NCI-H187 treated with DMSO at 0.1 percent for 48 hours (cell line): ENCODE measurements around the gene TKT.

Experiments used
- DNase-seq: peaks from one replicate; lab custom pipeline; 2025; lab: John Stamatoyannopoulos, UW

The TKT gene

DNA sequence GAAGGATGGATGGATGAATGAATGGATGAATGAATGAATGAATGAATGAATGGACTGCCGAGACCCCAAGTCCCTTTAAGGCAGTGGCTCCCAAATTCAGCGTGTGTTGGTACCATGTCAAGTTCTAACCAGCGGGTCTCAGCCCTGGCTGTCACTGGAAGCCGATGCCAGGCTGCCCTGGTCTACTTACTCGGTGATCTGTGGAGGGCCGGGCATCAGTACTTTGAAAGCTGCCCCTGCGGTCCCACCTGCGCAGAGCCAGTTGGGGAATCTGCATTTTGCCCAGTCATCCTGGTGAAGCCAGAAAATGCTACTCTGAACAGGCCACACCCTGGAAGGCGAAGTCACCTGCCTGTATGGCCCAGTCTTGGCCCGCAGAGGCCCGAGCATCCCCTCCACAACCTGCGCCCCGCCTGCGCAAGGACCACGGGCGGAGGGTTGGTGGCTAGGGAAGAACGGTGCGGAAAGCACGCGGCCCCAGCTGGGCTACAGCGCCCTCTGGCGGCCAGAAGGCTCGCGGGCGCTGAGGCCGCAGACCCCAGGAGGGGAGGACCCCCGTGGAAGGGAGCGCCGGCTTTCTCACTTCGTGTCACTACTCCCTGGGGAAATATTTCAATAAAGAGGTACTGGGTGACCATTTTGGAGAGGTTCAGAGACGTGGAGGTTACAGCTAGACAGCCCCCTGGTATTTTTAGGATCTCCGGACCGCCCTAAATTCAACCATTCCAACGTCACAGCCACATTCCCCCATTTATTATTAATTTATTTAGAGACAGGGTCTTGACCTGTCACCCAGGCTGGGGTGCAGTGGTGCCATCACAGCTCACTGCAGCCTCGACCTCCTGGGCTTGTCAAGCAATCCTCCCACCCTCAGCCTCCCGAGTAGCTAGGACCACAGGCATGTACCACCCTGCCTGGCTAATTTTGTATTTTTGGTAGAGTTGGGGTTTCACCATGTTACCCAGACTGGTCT is 59.9 kb downstream of the TKT start:
- no peak for DNase-seq

DNA sequence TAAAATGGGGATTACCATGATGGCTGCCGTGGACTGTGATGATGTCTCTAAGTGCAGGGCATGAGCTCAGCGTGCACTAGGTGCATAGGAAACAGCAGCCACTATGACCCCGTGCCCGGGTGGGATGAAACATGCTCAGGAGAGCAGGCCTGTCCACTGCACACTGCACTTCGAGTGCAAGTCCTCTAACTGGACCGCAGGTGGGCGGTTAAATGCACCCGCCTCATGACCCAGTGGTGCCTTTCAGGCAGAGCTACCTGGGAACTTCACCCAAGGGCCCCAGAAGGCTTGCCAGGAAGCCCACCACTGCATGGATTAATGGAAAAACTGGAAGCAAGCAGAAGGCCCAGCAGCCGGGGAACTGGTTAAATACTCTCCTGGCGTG is 60.8 kb downstream of the TKT start:
- no peak for DNase-seq

DNA sequence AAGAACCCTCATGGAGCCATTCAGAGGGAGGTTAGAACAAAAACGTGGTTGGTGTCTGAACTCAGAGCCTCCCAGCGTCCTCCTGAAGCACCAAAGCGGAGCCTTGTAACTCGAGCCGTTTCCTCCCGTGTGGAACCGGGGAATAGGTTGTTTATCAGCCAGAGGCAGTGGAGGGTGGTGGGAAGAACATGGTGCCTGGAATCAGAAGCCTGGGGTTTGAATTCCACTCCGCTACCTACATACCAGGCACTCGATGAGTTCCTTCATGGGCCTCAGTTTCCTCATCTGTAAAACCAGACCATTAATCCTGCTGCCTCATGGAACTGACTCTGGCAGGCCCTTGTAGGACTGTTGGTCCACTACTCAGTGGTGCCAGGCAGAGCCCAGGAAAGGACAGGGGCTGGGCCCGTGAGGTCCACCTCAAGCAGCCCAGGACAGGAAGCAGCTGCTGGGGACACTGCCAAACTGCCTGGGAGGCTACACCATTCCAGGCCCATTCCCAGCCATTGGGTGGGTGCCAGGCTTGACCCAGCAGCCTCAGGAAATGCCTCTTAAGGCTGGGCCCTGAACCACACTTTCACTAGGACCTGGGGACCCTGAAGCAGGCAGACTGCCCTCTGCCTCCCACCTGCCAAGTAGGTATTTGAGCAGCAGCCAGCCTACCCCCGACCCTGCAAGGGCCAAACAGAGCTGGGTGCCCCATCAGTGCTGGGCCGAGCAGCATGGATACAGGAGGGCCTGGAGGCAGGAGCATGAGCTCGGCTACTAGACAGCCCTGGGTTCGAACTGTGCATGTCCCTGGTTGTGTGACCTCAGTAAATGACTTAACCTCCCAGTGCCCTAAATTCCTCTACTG is 61.4 kb downstream of the TKT start:
- DNase-seq, result peak; percentile 4

DNA sequence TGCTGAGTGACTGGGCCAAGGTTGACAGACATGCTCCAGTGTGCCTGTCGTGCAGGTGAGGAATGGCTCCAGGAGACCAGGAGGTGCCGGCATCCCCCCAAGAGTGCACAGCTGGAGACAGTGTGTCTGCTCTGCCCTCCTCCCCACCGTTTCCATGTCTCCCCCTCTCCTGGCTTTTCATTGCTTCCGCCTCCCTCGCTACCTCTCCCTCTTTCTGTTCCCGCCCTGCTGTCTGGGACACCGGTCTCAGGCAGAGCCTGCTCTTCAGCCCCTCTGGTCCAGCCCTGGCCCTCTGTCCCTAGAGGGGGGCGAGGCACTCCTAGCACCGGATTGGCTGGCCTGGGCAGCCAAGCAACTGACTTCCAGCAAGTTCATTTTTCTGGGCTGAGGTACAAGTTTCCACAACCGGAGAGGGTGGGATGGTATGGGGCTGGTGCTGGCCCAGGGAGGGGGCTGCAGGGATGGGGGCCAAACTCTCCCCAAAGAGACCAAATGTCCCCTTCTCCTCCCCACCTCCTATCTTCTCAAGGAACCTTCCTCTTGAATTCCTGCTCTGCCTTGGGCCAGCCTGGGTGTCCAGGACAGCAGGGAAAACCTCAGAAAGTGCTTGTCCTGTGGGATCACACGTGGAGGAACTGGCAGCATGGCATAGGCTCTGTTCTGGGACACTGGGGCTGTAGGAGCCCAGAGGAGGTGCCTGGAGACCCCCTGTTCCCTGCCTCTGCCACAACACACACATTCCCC is 62.2 kb downstream of the TKT start:
- no peak for DNase-seq

DNA sequence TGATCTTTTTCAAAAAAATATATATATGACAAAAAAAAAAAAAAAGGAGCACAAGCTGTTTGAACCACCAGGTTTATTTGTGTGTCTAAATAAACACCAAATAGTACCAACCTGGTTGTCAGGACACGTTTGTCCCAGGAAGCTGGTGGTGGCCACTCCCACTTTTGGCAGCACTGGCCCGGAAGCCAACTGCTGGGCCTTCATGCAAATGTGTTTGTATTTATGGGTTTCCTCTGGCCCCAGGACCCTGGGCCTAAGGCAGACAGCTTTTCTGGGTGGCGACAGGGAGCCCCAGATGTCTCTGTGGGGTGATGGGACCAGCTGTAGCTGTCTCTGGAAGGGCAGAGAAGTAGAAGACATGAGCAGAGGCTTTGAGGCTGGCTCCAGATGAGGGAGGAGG is 63.2 kb downstream of the TKT start:
- DNase-seq, result no peak

DNA sequence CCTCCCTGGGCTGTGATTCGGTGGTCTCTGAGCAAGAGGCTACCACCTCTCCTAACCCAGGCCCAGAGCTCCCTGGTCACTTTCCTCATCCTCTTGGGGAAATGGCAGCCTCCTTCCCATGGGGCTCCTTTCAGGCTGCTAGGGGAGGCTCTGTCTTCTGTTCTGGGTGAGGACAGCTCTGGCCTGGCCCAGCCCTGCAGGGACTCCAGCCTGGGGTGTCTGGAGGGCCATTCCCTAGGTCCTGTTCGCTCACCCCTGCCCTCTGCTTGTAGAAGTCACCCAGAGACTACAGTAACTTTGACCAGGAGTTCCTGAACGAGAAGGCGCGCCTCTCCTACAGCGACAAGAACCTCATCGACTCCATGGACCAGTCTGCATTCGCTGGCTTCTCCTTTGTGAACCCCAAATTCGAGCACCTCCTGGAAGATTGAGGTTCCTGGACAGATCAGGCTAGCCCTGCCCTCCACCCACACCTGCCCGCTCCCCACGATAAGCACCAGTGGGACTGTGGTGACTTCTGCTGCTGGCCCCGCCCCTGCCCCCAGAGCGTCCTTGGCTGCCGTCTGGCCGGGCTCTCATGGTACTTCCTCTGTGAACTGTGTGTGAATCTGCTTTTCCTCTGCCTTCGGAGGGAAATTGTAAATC is 63.9 kb downstream of the TKT start:
- no peak for DNase-seq

DNA sequence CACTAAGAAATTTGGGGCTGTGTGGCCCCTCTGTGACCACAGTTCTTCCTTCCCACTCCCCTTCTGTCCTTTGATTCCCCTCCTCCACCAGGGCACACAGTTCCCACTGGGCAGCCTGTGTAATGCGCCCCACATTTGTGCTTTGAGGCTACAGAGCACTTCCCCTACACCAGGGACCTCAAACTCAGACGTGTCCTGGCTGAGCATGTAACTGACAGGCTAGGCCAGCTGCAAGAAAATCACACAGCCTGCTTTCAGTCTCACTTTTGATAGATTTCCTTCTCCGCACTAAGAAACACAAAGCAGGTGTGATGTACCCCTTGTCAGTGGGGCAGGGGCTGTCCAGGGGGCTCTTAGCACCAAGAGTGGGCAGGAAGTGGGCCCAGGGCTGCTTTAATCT is 65.2 kb downstream of the TKT start:
- no peak for DNase-seq

DNA sequence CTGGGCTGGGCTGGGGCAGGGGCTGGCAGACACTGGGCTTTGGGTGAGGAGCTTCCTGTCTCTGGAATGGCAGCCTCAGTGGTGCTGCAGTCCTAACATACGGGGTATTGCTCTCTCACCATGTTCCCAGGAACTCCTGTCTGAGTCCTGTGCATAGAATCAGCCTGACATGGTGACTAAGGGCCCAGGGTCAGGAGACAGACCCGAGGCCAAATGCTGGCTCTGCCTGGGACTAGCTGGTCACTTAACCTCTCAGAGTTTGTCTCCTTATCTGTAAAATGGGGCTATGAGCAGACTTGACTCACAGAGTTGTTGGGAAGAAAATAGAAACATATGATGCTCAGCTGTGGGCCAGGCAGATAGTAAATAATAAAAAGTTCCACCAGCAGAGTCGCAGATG is 66.5 kb downstream of the TKT start:
- DNase-seq, result no peak

DNA sequence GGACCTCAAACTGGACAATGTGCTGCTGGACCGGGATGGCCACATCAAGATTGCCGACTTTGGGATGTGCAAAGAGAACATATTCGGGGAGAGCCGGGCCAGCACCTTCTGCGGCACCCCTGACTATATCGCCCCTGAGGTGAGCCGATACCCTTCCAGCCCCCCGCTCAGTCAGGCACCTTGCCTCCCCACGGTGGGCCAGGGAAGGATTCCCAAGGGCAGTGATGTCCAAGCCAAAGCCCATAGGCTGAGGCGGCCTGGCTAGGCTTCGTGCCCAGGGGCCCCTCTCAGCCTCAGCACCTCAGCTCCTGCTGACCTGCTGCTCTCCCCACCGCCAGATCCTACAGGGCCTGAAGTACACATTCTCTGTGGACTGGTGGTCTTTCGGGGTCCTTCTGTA is 67.1 kb downstream of the TKT start:
- DNase-seq, result no peak

DNA sequence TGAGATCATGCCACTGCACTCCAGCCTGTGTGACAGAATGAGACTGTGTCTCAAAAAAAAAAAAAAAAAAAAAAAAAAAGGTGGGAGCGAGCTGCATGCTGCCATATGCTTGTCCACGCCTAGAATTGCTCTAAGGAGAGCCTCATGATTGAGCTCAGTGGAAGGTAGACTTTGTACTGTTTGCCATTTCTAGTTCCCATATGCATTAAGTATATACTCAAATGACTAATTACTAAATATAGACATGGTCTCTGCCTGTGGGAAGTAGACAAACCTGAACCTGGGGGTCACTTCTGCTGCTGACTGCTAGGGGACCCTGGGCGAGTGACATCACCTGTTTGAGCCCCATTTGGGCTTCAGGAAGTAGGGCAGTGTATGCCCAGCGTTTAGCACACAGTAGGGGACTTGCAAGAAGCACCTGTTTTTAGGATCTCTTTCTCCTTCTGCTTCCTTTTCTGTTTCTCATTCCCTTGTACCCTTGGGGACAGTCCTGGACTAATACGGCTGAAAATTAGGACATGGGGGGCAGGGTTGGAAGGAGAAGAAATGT is 67.6 kb downstream of the TKT start:
- DNase-seq, result no peak

DNA sequence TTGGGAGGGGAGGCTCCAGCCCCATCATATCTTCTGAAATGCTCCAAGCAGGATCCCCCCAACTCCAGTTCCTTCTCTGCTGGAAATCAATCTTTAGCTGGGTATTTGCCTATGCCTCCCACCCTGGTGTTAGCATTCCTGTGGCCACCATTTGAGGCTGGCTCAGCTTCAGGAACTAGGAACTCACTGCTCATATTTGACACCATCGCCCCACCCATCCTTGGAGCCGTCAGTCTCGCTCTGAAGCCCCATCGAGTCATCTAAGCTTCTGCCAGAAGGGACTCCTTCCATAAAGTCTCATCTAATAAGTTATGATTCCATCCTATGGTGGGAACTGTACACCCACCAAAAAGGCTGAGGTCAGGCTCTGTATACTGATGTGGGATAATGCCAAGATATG is 68.4 kb downstream of the TKT start:
- no peak for DNase-seq

DNA sequence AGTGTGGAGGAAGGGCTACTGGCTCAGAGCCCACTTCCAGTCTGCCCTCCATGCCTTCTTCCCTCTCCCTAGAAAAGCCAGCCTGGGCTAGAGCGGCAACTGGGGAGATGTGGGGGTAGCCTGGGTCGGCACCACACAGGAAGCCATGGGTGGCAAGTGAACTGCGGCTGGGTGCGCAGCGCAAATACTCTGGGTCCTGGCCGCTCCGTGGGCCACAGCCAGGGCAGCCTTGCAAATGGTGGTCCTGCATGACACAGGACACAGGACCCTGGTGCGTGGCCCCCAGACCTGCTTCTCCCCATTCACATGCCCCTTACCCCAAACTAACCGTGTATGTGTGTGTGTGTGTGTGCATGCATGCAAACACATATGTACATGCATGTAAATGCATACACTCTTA is 69.1 kb downstream of the TKT start:
- no peak for DNase-seq

DNA sequence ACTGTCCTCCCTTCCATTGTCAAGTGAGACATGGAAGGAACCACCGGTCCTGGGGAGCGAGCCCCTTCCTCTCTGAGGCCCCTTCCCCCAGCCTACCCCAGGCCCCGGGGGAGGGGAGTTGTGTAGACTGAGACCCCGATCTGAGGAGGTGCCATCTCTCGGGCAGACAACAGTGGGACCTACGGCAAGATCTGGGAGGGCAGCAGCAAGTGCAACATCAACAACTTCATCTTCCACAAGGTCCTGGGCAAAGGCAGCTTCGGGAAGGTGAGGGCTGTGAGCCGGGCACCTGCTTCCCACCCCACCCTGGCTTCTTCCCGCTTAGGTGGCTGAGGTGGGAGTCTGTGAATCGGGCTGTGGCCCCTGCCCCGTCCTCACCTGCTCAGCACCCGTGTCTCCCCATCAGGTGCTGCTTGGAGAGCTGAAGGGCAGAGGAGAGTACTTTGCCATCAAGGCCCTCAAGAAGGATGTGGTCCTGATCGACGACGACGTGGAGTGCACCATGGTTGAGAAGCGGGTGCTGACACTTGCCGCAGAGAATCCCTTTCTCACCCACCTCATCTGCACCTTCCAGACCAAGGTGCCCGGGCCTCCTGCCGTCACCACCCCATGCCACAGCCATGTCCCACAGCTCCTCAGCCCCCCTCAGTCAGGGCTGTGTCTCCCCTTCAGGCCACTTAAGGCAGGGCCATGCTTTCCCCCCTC is 69.9 kb downstream of the TKT start:
- DNase-seq, result no peak

DNA sequence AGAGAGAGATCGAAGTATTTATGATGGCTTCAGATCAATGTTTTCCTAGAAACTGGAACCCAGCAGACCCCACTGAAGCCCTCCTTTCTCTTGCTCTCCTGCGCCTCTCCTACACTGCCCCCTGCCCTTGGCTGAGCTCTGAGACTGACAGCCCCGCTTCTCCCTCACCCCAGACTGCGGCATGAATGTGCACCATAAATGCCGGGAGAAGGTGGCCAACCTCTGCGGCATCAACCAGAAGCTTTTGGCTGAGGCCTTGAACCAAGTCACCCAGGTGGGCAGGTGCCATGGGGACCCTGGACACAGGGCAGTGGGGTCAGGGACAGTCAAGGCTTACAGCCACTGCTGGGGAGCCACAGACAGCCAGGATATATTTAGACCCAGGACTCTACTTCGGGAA is 71.1 kb downstream of the TKT start:
- no peak for DNase-seq

DNA sequence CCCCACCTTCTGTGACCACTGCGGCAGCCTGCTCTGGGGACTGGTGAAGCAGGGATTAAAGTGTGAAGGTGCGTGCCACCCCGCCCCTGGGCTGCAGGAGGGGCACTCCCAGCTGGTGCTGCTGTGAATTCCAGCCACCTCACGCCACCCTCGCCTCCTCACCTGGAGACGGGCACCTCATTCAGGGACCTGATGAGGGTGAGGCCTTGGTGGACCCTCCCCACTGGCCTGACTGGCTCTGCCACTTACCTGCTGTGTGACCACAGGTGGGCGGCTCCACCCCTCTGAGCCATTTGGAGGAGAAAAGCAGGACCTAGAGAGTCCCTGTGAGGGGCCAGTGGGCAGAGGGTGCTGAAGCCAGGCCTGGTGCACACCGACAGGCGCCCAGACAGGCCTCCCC is 72.3 kb downstream of the TKT start:
- no peak for DNase-seq

DNA sequence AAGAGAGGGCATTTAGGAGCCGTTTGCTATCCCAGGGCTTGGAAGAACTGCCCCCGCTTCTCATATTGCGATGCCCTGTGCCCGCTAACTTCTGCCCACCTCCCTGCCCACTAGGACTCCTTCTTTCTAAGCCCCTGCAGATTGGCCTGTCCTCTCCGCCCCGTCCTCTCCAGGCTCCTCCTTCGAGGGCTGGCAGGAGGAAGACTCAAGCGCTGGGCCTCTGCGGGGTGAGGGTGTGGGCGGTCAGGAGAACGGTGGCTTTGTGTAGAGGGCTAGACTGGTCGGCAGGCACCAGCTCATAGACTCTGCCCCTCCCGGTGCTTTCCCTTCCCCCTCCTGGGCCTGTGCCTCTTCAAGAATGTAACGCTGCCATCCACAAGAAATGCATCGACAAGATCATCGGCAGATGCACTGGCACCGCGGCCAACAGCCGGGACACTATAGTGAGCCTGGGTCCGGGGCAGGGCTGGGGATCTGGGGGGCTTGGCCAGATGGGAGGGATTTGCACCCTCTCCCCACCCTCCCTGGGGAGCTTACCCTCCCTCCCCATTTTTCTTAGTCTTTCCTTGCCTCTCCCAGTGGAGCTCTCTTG is 73.0 kb downstream of the TKT start:
- DNase-seq, result no peak

DNA sequence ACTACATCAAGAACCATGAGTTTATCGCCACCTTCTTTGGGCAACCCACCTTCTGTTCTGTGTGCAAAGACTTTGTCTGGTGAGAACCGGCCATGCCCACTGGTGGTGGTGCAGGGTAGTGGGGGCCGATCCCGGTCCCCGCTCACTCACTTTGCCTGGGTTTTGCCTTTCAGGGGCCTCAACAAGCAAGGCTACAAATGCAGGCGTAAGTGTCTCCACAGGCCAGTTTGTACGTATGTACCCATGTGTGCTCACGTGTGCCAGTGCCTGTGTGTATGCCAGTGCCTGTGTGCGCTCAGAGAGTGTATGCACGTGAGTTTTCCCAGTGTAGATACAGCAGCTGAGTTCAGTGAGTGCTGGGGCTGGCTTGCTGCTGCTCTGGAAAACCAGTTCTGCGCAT is 74.3 kb downstream of the TKT start:
- DNase-seq, result no peak

DNA sequence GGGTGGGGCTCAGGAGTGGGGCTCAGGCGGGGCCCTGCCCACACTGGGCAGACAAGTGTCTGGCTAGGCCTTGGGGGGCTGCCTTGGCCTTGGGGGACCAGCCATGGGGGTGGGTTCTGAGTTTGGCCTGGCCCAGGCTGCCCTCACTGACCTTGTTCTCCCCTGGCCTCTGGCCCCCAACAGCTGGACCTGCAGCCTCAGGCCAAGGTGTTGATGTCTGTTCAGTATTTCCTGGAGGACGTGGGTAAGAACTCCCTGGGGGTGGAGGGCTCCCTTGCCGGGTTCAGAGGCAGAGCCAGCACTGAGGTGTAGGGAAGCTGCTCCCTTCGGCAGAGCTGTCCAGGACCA is 74.8 kb downstream of the TKT start:
- DNase-seq, result no peak

DNA sequence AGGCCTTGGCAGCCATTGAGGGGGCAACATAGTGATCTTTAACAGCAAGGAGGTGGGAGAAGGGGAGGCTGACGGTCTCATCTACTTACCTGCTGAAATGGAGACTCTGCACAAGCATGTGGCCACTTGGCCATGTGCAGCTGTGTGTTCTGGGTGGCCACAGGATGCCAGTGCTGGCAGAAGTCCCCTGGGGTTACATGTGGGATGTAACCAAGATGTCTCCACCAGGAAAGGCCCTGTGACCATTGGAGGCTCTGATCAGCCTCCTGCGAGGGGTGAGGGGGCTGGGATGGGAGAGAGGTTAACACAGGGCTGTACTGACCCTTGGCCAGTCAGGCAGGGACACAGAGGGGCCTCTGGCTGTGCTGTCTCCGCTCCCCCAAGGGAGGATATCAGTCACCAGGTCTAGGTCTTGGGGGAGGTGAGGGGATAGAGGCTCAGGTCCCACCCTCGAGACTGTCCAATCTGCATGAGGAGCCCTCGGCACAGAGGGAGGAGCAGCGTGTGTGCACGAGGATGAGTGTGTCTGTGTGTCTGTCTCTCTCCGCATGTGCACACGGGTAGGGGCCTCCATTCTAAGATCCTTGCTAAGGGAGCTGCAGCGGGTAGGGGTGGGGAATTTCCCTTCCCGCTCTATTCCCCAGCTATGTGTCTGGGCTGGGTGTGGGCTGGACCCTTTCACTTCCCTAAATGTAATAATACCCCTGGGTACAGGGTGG is 75.4 kb downstream of the TKT start:
- DNase-seq, result no peak

DNA sequence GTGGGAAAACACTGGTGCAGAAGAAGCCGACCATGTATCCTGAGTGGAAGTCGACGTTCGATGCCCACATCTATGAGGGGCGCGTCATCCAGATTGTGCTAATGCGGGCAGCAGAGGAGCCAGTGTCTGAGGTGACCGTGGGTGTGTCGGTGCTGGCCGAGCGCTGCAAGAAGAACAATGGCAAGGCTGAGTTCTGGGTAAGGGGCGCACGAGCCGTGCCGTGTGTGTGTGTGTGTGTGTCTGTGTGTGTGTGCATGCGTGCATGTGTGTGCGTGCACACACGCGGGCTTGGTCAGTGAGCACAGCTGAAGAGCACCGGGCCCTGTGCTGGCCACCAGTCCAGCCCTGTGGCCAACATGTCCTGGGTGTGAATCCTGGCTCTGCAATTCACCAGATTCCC is 76.2 kb downstream of the TKT start:
- DNase-seq, result no peak
